OCI-LY7 (cell line): Measurements from ENCODE around the gene FOXN3.

Experiments used
- EZH2phosphoT487 ChIP-seq: fragments of 200-600 bp; sonication (generic); IDR thresholded peaks from 2 replicates; pipeline ENCODE4 v1.6.1; 2018; ENCODE audit warnings: low read depth, borderline replicate concordance, mild to moderate bottlenecking, mixed run types, antibody characterized with exemption, low read length, moderate library complexity, mixed read lengths
- TF ChIP-seq, protein P1 (sequence below): fragments of 200-600 bp; sonication (generic); conservative IDR thresholded peaks from 2 replicates; pipeline ENCODE4 v1.5.1; 2014; ENCODE audit warnings: mild to moderate bottlenecking, antibody characterized with exemption, low read length, moderate library complexity, mixed read lengths

- TF ChIP-seq, protein P1, sequence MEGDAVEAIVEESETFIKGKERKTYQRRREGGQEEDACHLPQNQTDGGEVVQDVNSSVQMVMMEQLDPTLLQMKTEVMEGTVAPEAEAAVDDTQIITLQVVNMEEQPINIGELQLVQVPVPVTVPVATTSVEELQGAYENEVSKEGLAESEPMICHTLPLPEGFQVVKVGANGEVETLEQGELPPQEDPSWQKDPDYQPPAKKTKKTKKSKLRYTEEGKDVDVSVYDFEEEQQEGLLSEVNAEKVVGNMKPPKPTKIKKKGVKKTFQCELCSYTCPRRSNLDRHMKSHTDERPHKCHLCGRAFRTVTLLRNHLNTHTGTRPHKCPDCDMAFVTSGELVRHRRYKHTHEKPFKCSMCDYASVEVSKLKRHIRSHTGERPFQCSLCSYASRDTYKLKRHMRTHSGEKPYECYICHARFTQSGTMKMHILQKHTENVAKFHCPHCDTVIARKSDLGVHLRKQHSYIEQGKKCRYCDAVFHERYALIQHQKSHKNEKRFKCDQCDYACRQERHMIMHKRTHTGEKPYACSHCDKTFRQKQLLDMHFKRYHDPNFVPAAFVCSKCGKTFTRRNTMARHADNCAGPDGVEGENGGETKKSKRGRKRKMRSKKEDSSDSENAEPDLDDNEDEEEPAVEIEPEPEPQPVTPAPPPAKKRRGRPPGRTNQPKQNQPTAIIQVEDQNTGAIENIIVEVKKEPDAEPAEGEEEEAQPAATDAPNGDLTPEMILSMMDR: no peak
- TF ChIP-seq EZH2phosphoT487: no peak
Observed at GRCh38 chr14:89445273-89445973, 28.4 kb upstream of the FOXN3 start.
